Urothelium cell line (cell line): Measurements from ENCODE around the gene FGF10.

Experiments
- DNase-seq: peaks from one replicate; pipeline ENCODE4 v3.0.0; 2011; ENCODE audit warnings: low spot score, mixed read lengths
- FAIRE-seq: peaks from 2 replicates; lab custom pipeline; 2011; peaks lifted over from hg19 to GRCh38; lab: Jason Lieb, UNC

FGF10 gene

GRCh38 chr5:44358421-44358820 lies 30.8 kb downstream of the FGF10 start:
- DNase-seq (no peak), FAIRE-seq (no peak)

GRCh38 chr5:44356231-44356630 lies 33.0 kb downstream of the FGF10 start:
- DNase-seq (no peak), FAIRE-seq (no peak)

- FAIRE-seq (no peak), DNase-seq (no peak)
Measured at GRCh38 chr5:44345871-44346270, 43.3 kb downstream of the FGF10 start.

- FAIRE-seq, result no peak
Measured at GRCh38 chr5:44336708-44337107, 52.5 kb downstream of the FGF10 start.

GRCh38 chr5:44334622-44335021 lies 54.6 kb downstream of the FGF10 start:
- FAIRE-seq (no peak), DNase-seq (no peak)

More at GRCh38 chr5:44336708-44337107, 52.5 kb downstream of the FGF10 start:
- DNase-seq, result no peak

- FAIRE-seq (no peak), DNase-seq (peak; percentile 36)
Measured at GRCh38 chr5:44332285-44332971, 56.8 kb downstream of the FGF10 start.

- FAIRE-seq (no peak), DNase-seq (no peak)
Measured at GRCh38 chr5:44331471-44332050, 57.7 kb downstream of the FGF10 start.

- FAIRE-seq (no peak), DNase-seq (no peak)
Measured at GRCh38 chr5:44329716-44330115, 59.5 kb downstream of the FGF10 start.

GRCh38 chr5:44321144-44321725 lies 68.0 kb downstream of the FGF10 start:
- DNase-seq, result no peak
- FAIRE-seq, result peak; percentile 20

GRCh38 chr5:44320188-44320587 lies 69.0 kb downstream of the FGF10 start:
- no peak for DNase-seq
- FAIRE-seq, result no peak

- DNase-seq, result no peak
- FAIRE-seq, result no peak
Measured at GRCh38 chr5:44318883-44319282, 70.3 kb downstream of the FGF10 start.

- no peak for FAIRE-seq
- no peak for DNase-seq
Measured at GRCh38 chr5:44312374-44312773, 76.8 kb downstream of the FGF10 start.

- DNase-seq (no peak), FAIRE-seq (no peak)
Measured at GRCh38 chr5:44300551-44300950, 88.7 kb downstream of the FGF10 start.

GRCh38 chr5:44299394-44299793 lies 89.8 kb downstream of the FGF10 start:
- FAIRE-seq (no peak), DNase-seq (no peak)

- DNase-seq, result peak; percentile 14
- no peak for FAIRE-seq
Measured at GRCh38 chr5:44294516-44294915, 94.7 kb downstream of the FGF10 start.

GRCh38 chr5:44292736-44293135 lies 96.5 kb downstream of the FGF10 start:
- DNase-seq (no peak), FAIRE-seq (no peak)

GRCh38 chr5:44278469-44278868 lies 110.8 kb downstream of the FGF10 start:
- no peak for DNase-seq
- FAIRE-seq, result no peak

- DNase-seq, result no peak
Measured at GRCh38 chr5:44275908-44276307, 113.3 kb downstream of the FGF10 start.

GRCh38 chr5:44275329-44275728 lies 113.9 kb downstream of the FGF10 start:
- FAIRE-seq (no peak), DNase-seq (no peak)

More at GRCh38 chr5:44275908-44276307, 113.3 kb downstream of the FGF10 start:
- no peak for FAIRE-seq

GRCh38 chr5:44267909-44268308 lies 121.3 kb downstream of the FGF10 start:
- DNase-seq (no peak), FAIRE-seq (no peak)

GRCh38 chr5:44266882-44267576 lies 122.2 kb downstream of the FGF10 start:
- DNase-seq, result no peak
- no peak for FAIRE-seq

- no peak for DNase-seq
- no peak for FAIRE-seq
Measured at GRCh38 chr5:44265713-44266112, 123.5 kb downstream of the FGF10 start.
